NCI-H524 (cell line): ENCODE results near the gene ATP13A5.
A peak's percentile ranks its signal among the peaks of the same experiment; 100 is the strongest.

Experiments used
- DNase-seq, 2 experiments: peaks; one replicate each; lab custom pipeline; 2025; lab: John Stamatoyannopoulos, UW

ATP13A5 gene

GRCh38 chr3:193269343-193270028 lies 109.1 kb downstream of the ATP13A5 start:
- DNase-seq, result no peak

GRCh38 chr3:193262707-193263106 lies 115.8 kb downstream of the ATP13A5 start:
- no peak for DNase-seq

DNA sequence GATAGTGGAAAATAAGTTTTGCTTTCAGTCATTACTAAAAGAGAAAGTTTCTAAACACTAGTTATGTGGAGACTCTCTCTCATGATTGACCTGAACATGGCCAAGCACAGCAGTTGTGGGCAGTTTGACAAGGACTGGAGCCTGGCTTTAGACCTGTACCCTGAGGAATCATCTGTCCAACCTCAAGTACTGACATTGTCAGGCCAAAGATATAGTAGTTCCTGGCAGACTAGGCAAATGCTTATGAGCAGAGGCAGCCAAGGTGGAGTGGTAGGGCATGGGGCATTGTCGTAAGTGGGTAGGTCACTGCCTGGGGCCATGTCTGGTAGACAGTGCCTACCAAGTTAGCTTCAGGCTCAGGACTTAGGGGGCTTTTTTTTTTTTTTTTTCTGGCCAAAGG lies 116.6 kb downstream of the ATP13A5 start:
- DNase-seq, result no peak

DNA sequence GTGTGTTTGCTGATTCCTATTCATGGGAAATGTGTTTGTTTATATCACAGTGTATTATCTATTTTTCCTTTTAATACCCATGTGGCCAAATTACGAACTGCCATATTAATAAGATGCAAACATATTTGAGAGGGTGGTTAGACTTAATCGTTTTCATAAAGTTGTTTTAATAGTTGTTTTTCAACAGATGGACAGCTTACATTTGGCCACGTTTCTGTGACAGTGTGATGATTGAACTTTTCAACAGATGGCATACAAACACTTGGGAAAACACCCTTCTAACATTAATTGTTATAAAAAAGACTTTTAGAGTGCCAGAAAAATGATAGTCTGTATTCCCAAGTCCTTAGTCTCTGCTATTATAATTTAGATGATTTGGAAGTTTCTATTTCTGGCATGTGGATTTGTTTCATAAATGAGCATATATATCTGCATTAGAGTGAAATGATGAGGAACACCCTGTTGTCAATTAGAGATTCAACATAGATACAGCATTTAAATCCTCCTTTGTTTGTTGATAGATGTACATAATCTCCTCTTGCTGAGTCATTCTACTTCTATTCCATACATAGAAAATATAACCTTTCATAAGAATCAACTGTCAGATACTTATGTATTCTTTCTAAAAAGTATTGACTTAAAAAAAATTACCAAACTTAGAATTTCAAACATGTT lies 124.4 kb downstream of the ATP13A5 start:
- DNase-seq, result no peak

DNA sequence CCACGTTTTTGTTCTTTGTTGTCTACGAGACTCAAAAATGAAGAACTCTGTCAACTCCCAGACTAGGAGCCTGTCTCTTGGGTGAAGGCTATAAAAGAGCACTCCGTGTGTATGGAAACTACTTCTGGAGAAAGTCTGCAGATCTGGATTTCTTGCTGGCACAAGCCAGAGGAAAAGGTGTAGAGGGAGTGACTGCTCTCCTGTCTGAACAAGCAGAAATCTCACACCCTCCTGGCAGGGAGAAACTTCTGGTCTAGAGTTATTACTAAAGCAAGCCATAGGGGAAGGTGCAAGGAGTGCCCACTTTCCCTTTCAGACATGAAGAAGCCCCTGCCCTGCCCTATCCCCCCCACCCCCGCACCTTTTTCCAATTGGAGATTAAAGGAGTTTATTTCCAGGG lies 128.1 kb downstream of the ATP13A5 start:
- no peak for DNase-seq

DNA sequence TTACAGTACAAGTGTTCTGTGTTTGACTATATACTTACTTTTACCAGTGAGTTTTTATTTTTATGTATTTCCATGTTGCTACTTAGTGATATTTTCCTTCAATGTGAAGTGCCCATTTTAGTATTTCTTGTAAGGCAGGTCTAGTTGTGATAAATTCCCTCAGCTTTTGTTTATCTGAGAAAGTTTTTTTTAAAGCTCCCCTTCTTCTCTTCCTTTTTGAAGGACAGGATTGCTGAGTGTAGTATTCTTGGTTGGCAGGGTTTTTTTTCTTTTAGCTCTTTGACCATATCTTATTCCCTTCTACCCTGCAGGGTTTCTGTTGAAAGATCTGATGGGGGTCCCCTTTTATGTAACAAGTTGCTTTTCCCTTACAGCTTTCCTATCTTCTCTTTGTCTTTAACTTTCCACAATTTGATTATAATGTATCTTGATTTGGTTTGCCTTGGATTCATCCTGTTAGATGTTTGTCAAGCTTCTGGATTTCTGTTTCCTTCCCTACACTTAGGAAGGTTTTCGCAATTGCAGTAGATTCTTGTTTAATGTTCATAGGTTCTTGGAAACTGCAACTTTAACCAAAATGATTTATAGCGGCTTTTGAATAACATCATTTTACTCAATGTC lies 129.6 kb downstream of the ATP13A5 start:
- DNase-seq, result no peak

GRCh38 chr3:193243571-193243970 lies 135.0 kb downstream of the ATP13A5 start:
- no peak for DNase-seq

GRCh38 chr3:193241716-193242115 lies 136.8 kb downstream of the ATP13A5 start:
- DNase-seq, result peak in 1 of 2 experiments; percentile 56

- DNase-seq, result peak; percentile 73 to 87
Measured at GRCh38 chr3:193240850-193241706, 137.5 kb downstream of the ATP13A5 start, which contains the start of gene PLAAT1. Gene PLAAT1 (plus strand): TSS chr3:193241222. CDS start chr3:193255651, 14,429 bp downstream.

GRCh38 chr3:193240436-193240849 lies 138.1 kb downstream of the ATP13A5 start:
- no peak for DNase-seq

- DNase-seq, result no peak
Measured at GRCh38 chr3:193237030-193237429, 141.5 kb downstream of the ATP13A5 start.

- DNase-seq, result no peak
Measured at GRCh38 chr3:193236599-193236998, 142.0 kb downstream of the ATP13A5 start.

DNA sequence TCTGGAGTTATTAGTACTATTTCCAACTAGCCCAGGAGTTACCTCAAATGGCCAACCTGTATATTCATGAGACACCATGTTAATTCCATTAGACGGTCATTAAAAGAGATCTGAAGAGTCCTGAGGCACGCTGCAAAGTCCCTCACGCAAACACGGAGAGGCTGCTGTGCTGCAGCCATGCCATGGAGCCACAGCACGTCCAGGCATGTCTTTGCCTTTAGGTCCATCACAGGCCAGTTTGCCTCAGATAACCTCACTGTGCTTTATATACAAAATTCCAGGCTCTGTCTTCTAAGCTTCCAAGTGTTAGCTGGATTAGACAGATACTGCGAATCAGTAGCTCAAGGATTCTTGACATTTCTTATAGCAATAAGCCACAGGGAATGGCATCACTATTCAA lies 147.4 kb downstream of the ATP13A5 start:
- DNase-seq, result peak; percentile 69 to 91

DNA sequence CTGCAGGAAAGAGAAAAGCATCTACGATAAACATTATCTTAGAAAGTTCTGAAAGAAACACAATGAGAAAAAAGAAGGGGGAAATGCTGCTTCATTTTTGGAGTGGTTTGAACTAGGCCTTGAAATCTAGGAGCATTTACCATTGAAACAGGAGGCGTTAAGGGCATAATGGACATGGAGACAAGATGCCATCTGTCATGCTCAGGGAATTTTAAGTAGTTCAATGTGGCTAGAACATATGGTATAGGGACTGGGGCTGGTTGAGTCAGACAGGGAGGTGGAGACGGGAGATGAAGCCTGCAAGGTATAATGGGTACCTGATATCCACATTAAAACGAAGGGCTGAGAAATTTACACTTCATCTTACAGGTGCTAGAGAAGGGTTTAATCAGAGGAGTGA lies 147.9 kb downstream of the ATP13A5 start:
- peak; percentile 94 to 98 for DNase-seq

GRCh38 chr3:193229851-193230420 lies 148.6 kb downstream of the ATP13A5 start:
- peak; percentile 65 to 80 for DNase-seq

DNA sequence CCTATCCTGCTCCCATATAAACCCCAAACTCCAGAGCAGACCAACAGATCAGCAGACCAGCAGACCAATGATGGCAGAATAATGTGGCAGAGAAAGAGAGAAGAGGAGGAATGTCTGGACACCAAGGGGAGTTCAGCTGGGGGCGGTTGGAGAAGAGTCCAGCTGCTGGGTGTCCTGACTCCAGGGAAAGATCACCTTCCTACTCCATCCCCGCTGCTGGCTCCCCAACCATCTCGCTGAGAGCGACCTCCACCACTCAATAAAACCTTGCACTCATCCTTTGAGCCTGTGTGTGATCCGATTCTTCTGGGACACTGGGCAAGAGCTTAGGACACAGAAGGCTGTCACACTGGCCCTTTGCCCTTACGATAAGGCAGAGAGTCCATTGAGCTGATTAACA lies 150.3 kb downstream of the ATP13A5 start:
- no peak for DNase-seq

DNA sequence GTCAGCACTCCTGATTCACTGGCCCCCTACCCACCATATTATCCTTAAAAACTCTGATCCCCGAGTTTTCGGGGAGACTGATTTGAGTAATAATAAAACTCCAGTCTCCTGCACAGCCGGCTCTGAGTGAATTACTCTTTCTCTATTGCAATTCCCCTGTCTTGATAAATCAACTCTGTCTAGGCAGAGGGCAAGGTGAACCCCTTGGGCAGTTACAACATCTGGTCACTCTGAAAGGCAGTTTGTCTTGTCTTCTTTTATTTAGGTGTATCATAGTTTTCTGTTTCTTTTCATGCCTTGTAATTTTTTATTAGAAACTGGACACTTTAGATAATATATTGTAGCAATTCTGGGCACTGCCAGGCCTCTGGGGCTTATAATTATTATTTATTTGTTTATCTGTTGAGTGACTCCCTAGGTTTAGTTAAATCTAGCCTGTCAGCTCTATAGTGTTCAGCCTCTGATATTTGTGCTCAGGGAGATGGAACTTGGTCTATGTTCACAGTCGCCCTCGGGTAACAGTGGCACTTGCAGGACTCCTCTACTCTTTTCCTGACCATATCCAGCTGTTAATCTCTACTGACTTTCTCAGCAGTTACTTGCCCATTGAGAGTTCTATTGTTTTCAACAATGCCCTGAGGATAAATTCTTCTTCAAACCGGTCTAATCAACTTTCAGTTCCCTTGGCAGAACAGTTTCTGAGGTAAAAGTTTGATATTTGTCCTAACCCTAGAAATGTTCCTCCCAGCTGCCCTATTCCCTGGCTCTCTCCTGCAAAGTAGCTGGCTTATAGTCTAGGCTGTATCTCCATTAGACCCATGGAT lies 153.0 kb downstream of the ATP13A5 start:
- DNase-seq, result no peak
